HTR-8/SVneo (cell line): Measurements from ENCODE around the gene GSK3B.

Experiments
- DNase-seq: peaks from one replicate; pipeline ENCODE4 v3.0.0; 2011; ENCODE audit warnings: low spot score, mixed read lengths; ENCODE audit not compliant: insufficient read length
- FAIRE-seq: peaks from 2 replicates; lab custom pipeline; 2011; peaks lifted over from hg19 to GRCh38; lab: Jason Lieb, UNC

The GSK3B gene

GRCh38 chr3:120093911-120094775, at the start of gene GSK3B:
GSK3B (minus strand) TSS chr3:120094447; CDS start chr3:120093434, 1,013 bp downstream.
- peak; percentile 98 for FAIRE-seq
- peak; percentile 36 for DNase-seq

- no peak for DNase-seq
- FAIRE-seq = no peak
Measured at GRCh38 chr3:120143676-120144075, 49.4 kb upstream of the GSK3B start.

- no peak for DNase-seq
- no peak for FAIRE-seq
Measured at GRCh38 chr3:120142236-120142635, 48.0 kb upstream of the GSK3B start.

- no peak for FAIRE-seq
- DNase-seq = no peak
Measured at GRCh38 chr3:120140098-120140742, 46.0 kb upstream of the GSK3B start.

- DNase-seq = no peak
- no peak for FAIRE-seq
Measured at GRCh38 chr3:120139140-120139539, 44.9 kb upstream of the GSK3B start.

GRCh38 chr3:120137548-120137947, 43.3 kb upstream of the GSK3B start:
- FAIRE-seq (no peak), DNase-seq (no peak)

- DNase-seq (no peak), FAIRE-seq (no peak)
Measured at GRCh38 chr3:120130656-120131055, 36.4 kb upstream of the GSK3B start.

GRCh38 chr3:120129718-120130513, 35.7 kb upstream of the GSK3B start:
- DNase-seq (no peak), FAIRE-seq (peak; percentile 4)

GRCh38 chr3:120129051-120129450, 34.8 kb upstream of the GSK3B start:
- FAIRE-seq = no peak

GRCh38 chr3:120125992-120126391, 31.7 kb upstream of the GSK3B start:
- FAIRE-seq = no peak

More at GRCh38 chr3:120129051-120129450, 34.8 kb upstream of the GSK3B start:
- DNase-seq = no peak

GRCh38 chr3:120119846-120120510, 25.7 kb upstream of the GSK3B start:
- DNase-seq = no peak
- no peak for FAIRE-seq

More at GRCh38 chr3:120125992-120126391, 31.7 kb upstream of the GSK3B start:
- DNase-seq = no peak

- DNase-seq = no peak
- FAIRE-seq = no peak
Measured at GRCh38 chr3:120114981-120115380, 20.7 kb upstream of the GSK3B start.

GRCh38 chr3:120114376-120114775, 20.1 kb upstream of the GSK3B start:
- DNase-seq (no peak), FAIRE-seq (no peak)

GRCh38 chr3:120113128-120114116, 19.2 kb upstream of the GSK3B start:
- FAIRE-seq = no peak
- peak; percentile 53 for DNase-seq

GRCh38 chr3:120111898-120112297, 17.7 kb upstream of the GSK3B start:
- FAIRE-seq (no peak), DNase-seq (no peak)

- FAIRE-seq (no peak), DNase-seq (no peak)
Measured at GRCh38 chr3:120103276-120103675, 9.0 kb upstream of the GSK3B start.

- DNase-seq (no peak), FAIRE-seq (no peak)
Measured at GRCh38 chr3:120102674-120103073, 8.4 kb upstream of the GSK3B start.

GRCh38 chr3:120102232-120102631, 8.0 kb upstream of the GSK3B start:
- FAIRE-seq (no peak), DNase-seq (no peak)

GRCh38 chr3:120101624-120102023, 7.4 kb upstream of the GSK3B start:
- FAIRE-seq = no peak
- DNase-seq = no peak
